Body of pancreas (tissue), 4 donors: ENCODE data around the gene FGF3.

ENCODE experiments used
- CTCF ChIP-seq, 7 experiments: fragments of 450-650 bp in 4 of 7; fragments of 200-600 bp in 3 of 7; sonication (generic) in 3 of 7; IDR thresholded peaks; one replicate each; pipeline ENCODE4 v1.5.1; 2016 to 2019; ENCODE audit warnings: antibody characterized with exemption in 7 of 7
- POLR2A ChIP-seq, 3 donors: fragments of 450-650 bp; IDR thresholded peaks; one replicate each; pipeline ENCODE4 v1.6.1; 2016; ENCODE audit warnings: antibody characterized with exemption in 3 of 3, mild to moderate bottlenecking in 2 of 3

GRCh38 chr11:69862331-69862771 is 43.1 kb upstream of the FGF3 start:
- no peak for TF ChIP-seq CTCF (IDR thresholded peaks at IDR 0.05)
- TF ChIP-seq POLR2A (IDR thresholded peaks at IDR 0.05) = no peak
